NB4 (cell line): ENCODE results near the gene NFIX.

ENCODE experiments used
- CTCF ChIP-seq: IDR thresholded peaks from one replicate; pipeline ENCODE4 v1.5.1; 2012; ENCODE audit warnings: low read depth, low read length
- POLR2A ChIP-seq: IDR thresholded peaks from 2 replicates; pipeline ENCODE4 v1.6.1; 2011; ENCODE audit warnings: mild to moderate bottlenecking; ENCODE audit not compliant: insufficient read length; ENCODE audit errors: extremely low read depth
- TF ChIP-seq, protein P1 (sequence below): IDR thresholded peaks from 2 replicates; pipeline ENCODE4 v1.6.1; 2011; ENCODE audit warnings: low read depth, low read length

DNA sequence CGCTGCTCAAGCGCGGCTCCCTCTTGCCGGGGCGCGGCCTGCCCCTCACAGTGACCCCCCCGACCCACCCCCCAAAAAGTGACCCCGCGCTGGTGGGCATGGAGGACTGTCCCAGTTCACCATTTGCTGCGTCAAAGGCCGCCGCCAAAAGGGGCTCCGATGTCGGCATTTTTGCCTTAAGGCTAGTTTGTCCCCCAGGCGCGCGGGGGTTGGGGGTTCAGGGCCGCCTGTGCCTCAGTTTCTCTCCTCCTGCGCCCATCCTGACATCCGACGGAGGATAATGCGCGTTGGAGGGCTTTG, 17.1 kb downstream of the NFIX start:
- no peak for TF ChIP-seq CTCF
- TF ChIP-seq, protein P1, sequence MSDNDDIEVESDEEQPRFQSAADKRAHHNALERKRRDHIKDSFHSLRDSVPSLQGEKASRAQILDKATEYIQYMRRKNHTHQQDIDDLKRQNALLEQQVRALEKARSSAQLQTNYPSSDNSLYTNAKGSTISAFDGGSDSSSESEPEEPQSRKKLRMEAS: no peak
- no peak for TF ChIP-seq POLR2A
